ENCODE data around the gene CDK3.
"Not testable (repeated sequence)": the region's sequence is repeated elsewhere in the genome, so short reads cannot be mapped to it uniquely, and the experiment has no call there.

CDK3 gene

DNA sequence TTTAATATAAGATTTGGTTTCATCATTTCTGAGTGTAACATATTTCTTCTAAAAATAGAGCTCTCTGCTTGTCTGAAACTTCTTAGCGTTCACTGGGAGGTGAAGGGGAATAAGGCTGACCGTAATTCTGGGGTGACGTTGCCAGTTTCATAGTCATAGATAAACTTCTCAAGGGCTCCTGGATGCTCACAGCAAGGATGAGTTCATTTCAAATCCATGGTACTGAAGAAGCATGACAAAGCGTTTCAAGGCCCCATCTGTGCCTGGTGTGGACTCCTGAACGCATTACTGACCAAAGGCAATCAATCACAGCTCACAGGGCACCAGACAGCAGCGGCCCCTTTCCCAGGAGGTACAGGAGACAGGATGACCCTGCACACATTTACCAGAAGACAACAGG lies 38.5 kb downstream of the CDK3 start:
- DNase-seq (ENCODE audit: low read depth) = no peak

DNA sequence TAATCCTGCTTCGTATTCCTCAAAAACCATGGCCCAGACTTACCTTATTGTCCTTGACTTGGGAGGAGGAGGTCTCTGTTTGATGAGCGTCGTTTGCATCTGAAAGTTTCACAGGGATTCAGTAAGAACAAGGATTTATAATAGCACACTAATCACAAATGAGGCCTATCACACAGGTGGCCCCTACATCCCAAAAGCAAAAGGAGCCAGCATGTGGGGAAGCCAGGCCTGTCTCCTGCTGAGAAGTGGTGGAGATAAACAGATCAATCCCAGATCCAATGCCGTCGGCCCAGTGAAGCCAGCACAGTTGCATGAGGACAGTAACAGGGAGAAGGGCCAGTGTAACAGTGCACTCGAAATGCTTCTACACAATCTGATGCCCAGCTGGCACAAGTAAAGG lies 39.7 kb downstream of the CDK3 start:
- DNase-seq (ENCODE audit: low read depth) = no peak

DNA sequence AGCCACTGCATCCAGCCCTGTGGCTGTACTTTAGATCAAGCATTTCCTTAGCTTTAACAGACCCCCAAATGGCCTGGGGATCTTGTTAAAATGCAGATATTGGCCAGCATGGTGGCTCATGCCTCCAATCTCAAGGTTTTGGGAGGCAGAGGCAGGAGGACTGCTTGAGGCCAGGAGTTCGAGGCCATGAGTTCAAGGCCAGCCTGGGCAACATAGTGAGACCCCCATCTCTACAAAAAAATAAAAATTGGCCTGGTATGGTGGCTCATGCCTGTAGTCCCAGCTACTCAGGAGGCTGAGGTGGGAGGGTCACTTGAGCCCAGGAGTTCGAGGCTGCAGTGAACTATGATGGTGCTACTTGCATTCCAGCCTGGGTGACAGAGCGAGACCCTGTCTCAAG lies 42.2 kb downstream of the CDK3 start:
- DNase-seq (ENCODE audit: low read depth) = not testable (repeated sequence)

GRCh38 chr17:76044475-76045007 lies 43.9 kb downstream of the CDK3 start:
- not testable (repeated sequence) for DNase-seq (ENCODE audit: low read depth)

DNA sequence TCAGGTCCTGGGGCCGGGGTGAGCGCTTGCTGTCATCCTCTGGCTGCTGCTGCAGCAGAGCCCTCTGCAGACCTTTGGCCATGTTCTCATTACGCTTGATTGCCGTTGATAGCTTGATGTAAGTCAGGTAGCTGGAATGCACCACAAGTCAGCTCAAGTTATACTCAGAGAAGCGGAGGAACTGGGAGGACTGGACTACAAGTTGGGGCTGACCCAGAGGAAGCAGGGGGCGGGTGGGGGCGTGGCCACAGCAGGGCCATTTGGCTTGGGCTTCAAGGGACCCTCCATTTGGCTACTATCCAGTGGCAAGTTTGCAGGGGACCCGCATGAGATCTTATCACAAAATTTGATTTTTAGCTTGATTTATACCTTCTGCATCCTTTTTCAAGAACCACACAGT lies 45.4 kb downstream of the CDK3 start:
- DNase-seq (ENCODE audit: low read depth) = no peak

GRCh38 chr17:76048025-76048605 lies 47.5 kb downstream of the CDK3 start:
- no peak for DNase-seq (ENCODE audit: low read depth)

GRCh38 chr17:76048711-76049110 lies 48.1 kb downstream of the CDK3 start:
- no peak for DNase-seq (ENCODE audit: low read depth)

- DNase-seq (ENCODE audit: low read depth) = no peak
These were observed 48.6 kb downstream of the CDK3 start for GRCh38 chr17:76049239-76049638.

- DNase-seq (ENCODE audit: low read depth) = no peak
These were observed 49.3 kb downstream of the CDK3 start for GRCh38 chr17:76049836-76050537.

DNA sequence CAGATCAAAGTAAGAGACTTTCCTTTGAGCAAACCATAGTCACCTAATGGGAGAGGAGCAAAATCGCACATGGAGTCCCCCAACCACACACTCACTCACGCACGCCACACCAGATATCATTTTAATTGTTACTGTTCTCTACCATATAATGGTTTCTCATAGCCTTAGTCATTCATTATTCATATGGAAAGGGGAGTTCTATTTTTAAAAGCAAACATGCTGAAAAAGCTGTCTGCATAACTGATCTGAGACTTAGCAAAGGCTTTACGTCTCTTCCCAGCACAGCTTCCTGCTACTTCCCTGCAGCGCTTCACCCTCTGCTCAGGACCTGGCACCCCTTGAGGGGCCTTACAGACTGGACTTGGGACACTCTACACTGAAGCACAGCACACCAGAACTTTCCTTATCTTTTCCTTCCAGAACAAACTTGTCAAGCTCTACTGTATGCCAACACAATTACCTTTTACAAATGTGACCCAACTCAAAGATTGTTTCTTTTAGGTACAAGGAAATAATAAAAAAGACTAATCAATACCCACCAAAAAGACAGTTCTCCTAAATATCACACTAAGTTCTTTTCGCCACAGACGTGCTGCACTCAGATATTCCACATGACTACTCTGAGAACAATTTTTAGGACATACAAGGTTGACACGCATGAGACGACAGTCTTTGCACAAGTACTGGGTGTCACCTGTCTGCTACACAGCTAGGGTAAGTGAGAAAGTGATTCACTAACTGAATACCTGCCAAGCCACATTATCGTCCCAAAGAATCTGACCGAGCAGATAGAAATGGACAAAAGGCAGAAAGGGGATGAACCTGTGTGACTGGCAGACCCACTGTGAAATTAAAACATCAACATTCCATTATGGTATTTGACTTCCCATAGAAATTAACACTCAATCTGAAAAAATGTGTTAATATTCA lies 50.1 kb downstream of the CDK3 start:
- no peak for DNase-seq (ENCODE audit: low read depth)

DNA sequence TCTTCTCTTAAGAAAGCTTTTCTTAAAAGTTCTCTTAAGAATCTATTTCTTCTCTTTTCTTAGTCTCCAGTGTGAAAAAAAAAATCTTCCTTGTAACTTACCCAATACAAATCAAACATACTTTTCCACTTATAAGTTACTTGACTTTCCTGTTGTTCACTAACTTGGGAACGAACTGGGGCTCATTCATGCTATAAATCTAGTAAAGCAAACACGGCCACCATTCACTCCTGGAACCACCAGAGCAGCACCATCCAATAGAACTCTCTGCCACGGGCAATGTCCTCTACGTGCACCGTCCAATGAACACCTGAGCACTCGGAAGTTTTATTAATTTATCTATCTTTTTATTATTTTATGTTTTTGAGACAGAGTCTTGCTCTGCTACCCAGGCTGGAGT lies 50.9 kb downstream of the CDK3 start:
- DNase-seq (ENCODE audit: low read depth) = no peak

DNA sequence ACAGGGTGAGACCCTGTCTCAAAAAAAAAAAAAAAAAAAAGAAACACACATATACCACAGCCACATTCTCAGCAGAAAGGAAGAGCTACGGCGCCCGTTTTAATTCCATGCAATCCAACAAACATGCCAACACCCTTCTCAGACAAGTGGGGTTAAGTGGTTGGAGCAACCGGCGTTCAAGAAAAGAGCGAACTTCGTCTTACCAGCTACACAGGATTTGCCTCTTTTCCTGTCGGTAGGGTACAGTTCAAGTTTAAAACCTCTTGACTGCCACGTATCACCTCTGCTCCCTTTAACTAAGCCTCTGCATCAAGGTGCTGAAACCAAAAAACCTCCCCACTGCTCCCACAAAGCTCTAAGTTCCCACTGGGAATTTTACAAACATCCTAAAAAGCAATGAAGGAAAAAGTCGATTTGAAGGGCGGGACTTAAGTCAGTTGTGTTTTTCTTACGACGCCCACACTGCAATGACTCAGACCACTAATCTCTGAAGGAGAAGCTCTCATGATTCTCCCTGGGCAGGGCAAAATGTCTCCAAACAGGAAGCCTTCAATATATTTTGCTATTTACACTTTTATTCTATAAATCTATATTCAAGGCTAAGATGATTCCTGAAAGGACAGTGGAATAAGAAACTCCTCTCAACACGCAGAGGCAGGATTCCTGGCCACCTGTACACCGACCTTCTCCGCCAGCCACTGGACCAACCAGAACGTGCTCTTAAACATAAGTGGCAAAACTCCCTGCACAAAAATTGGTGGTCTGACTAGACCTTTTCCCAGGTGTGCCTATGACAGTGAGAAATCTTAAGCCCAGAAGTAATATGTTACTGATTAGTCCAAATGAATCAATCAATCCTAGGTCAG lies 52.8 kb downstream of the CDK3 start:
- no peak for DNase-seq (ENCODE audit: low read depth)

DNA sequence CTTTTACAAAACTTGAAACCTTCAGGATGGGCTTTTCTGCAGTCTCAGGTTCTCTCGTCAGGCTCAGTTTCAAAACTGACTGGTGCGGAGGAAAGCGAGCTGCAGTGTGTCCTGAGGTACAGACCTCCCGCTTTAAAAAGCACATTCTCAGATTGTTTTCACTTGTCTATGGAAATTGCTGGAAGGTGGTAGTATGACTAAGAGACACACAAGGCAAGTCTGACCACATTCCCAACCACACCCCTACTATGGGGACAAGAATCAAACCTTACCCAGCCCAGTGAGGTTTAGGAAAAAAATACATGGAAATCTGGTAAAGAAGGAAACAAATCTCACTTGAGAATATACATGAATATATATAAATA lies 53.4 kb downstream of the CDK3 start:
- no peak for DNase-seq (ENCODE audit: low read depth)

Data from activated T-cell treated with anti-CD3 and anti-CD28 coated beads for 1 hour (primary cell).